Measurements from ENCODE around the gene CRISPLD2. TPM values are rescaled to one million over a fixed set of nuclear protein-coding genes. Genes with fewer than 3 reads are reported as not detected.

Gene CRISPLD2
- total RNA-seq, 1 donor from 2014 or later: 5.8 TPM

DNA sequence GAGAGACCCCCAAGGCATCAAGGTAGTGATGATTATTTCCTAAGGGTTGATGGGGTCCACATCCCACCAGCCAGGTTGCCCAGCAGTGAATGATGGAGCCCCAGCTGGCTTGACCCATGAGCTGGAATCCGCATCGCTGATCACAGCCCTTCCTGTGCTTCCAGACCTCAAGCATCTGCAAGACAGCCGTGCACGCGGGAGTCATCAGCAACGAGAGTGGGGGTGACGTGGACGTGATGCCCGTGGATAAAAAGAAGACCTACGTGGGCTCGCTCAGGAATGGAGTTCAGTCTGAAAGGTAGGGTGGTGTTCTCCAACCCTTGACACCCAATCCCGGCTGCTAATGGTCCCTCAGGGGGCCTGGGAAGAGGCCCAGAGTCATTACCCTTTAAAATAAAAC is 69.3 kb downstream of the CRISPLD2 start:
- TF ChIP-seq, protein P1, sequence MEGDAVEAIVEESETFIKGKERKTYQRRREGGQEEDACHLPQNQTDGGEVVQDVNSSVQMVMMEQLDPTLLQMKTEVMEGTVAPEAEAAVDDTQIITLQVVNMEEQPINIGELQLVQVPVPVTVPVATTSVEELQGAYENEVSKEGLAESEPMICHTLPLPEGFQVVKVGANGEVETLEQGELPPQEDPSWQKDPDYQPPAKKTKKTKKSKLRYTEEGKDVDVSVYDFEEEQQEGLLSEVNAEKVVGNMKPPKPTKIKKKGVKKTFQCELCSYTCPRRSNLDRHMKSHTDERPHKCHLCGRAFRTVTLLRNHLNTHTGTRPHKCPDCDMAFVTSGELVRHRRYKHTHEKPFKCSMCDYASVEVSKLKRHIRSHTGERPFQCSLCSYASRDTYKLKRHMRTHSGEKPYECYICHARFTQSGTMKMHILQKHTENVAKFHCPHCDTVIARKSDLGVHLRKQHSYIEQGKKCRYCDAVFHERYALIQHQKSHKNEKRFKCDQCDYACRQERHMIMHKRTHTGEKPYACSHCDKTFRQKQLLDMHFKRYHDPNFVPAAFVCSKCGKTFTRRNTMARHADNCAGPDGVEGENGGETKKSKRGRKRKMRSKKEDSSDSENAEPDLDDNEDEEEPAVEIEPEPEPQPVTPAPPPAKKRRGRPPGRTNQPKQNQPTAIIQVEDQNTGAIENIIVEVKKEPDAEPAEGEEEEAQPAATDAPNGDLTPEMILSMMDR (conservative IDR thresholded peaks at IDR 0.05; ENCODE audit: low read depth, low read length): no peak
- no peak for DNase-seq (ENCODE audit: low read depth)
- no peak overlapping the region for H3K4me3 ChIP-seq (ENCODE audit: low read depth, low read length)

DNA sequence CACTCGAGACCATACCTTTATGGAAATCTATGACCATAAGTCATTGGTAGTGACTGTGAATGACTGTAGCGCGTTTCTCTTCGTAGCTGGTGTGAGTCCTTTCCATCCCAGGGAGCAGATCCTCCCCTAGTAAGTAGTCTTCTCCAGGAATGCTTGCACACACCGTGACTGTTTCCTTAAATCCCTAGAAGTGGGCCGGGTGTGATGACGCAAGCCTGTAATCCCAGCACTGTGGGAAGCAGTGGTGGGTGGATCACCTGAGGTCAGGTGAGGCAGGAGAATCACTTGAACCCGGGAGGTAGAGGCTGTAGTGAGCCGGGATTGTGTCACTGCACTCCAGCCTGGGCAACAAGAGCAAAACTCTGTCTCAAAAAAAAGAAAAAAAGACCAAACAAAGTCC is 70.6 kb downstream of the CRISPLD2 start:
- no peak for DNase-seq (ENCODE audit: low read depth)
- no peak overlapping the region for H3K4me3 ChIP-seq (ENCODE audit: low read depth, low read length)

DNA sequence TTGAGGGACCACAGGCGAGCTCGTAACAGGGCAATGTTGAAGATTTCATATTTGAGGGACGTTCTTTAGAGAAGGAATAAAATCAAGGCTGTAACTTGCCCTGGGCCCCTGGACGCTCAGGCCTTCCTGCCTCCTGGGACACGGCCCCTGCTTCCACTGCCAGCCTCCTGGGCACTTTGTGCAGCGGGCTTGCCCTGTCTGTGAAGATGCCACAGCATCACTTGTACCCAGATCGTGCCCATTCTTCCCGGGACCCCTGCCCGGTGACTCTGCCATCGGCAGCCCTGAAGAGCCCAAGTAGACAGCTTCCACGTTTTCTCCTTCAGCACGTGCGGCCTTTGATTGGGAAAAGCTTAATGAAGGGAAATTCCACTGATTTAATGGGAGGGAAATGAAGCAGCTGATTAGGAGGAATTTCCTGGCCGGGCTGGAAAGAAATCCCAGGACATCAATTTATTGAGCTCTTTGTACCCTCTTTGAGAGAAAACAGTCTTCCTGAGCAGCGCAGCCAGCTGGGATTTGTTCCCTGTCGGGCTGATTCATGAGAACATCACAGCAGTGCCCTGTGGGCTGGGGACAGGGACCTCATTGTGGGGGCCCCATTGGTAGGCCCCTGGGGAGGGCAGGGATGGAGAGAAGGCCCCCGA is 71.5 kb downstream of the CRISPLD2 start:
- no peak for DNase-seq (ENCODE audit: low read depth)
- H3K4me3 ChIP-seq (ENCODE audit: low read depth, low read length): no peak overlapping the region
- TF ChIP-seq, protein P1 (conservative IDR thresholded peaks at IDR 0.05; ENCODE audit: low read depth, low read length): no peak

More for the DNA sequence above, 70.6 kb downstream of the CRISPLD2 start:
- TF ChIP-seq, protein P1 (conservative IDR thresholded peaks at IDR 0.05; ENCODE audit: low read depth, low read length): no peak

DNA sequence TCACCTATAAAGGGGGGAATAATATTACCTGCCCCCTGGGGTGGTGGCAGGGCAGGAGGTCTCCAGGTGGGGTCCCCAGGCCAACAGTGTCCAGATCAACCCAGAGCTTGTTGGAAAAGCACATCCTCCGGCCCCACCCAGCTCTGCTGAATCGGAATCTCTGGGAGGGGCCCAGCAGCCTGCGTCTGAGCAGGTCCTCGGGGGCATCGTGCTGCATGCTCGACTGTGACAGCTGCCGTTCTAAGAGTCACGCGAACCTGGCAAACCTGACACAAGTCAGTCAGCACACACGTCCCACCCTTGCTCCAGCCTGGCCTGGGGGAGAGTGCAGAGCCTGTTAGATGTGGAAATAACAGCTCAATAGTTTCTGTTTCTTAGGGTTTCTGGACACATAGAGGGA is 72.3 kb downstream of the CRISPLD2 start:
- H3K4me3 ChIP-seq (ENCODE audit: low read depth, low read length): no peak overlapping the region
- no peak for DNase-seq (ENCODE audit: low read depth)
- TF ChIP-seq, protein P1 (conservative IDR thresholded peaks at IDR 0.05; ENCODE audit: low read depth, low read length): no peak

DNA sequence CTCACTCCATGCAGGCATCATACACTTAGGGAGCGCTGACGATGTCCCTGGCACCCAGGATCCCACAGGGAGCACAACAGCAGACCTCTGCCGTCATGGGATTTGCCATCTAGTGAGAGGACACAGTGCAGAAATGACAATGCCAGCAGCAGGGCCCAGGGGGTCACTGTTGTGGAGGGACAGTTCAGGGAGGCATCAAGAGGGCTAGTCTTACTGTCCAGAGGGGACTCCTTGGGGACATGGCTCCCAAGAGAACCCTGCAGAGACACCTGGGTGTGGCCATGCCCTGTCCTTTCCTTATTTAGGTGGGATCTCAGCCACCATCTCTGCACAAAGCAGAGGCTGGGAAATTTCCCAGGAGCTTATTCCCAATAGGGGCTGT is 73.7 kb downstream of the CRISPLD2 start:
- no peak overlapping the region for H3K4me3 ChIP-seq (ENCODE audit: low read depth, low read length)
- TF ChIP-seq, protein P1 (conservative IDR thresholded peaks at IDR 0.05; ENCODE audit: low read depth, low read length): no peak
- DNase-seq (ENCODE audit: low read depth): no peak

DNA sequence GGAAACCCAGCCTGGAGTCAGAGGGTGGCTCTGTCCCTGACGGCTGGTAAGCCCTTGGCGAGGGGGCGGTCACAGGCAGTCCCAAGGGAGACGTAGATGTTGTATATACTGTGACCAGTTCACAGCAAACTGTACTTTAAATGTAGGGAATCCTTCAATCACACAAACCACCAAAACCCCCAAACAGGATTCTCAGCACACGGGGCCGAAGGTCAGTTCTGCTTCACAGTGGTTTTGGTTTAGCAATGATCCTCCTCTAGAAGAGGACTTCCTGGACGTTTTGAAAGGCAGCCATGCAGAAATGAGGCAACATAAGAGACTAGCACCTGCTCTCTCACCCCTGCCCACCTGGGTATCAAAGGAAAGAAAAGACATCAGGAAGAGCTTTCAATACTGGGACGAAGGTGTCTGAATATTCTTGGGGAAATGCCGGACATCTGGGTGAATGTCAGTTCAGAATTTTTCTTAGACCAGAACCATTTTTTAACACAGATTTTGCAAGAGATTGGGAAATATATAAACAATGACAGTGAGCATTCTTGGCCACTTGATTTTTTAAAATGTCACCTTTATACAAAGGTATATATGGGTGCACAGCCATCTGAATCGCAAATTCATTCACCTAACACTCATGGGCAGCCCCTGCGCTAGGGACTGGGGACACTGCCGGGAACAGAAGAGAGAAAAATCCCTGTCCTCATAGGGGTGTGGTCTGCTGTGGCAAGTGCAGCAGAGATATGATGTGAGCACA is 74.2 kb downstream of the CRISPLD2 start:
- no peak for DNase-seq (ENCODE audit: low read depth)
- no peak overlapping the region for H3K4me3 ChIP-seq (ENCODE audit: low read depth, low read length)

More for the DNA sequence above, 74.2 kb downstream of the CRISPLD2 start:
- TF ChIP-seq, protein P1 (conservative IDR thresholded peaks at IDR 0.05; ENCODE audit: low read depth, low read length): no peak

Data from epithelial cell of proximal tubule (primary cell).